Kidney epithelial cell (primary cell): ENCODE measurements around the gene SCYL2. TPM values are rescaled to one million over a fixed set of nuclear protein-coding genes. Genes with fewer than 3 reads are reported as not detected.
"Not testable (repeated sequence)": the region's sequence is repeated elsewhere in the genome, so short reads cannot be mapped to it uniquely, and the experiment has no call there.

Experiments used
- DNase-seq: peaks from one replicate; pipeline ENCODE4 v3.0.0-alpha.2; 2010; ENCODE audit warnings: low read depth
- H3K27me3 ChIP-seq: 2 replicates; pipeline ENCODE4 v1.6.0; 2011; ENCODE audit warnings: low read length; ENCODE audit not compliant: control insufficient read depth, insufficient read depth
- H3K36me3 ChIP-seq: 2 replicates; pipeline ENCODE4 v1.5.1; 2011; ENCODE audit warnings: low read length; ENCODE audit not compliant: control insufficient read depth, insufficient read depth
- H3K4me3 ChIP-seq: 2 replicates; pipeline ENCODE4 v1.5.1; 2011; ENCODE audit warnings: low read depth, mild to moderate bottlenecking, control low read depth, low read length
- total RNA-seq: library from RNA; depleted of rRNA; stranded (reverse); fragments of >200 nt; gene quantifications from 2 replicates; pipeline ENCODE4 v1.2.3, GENCODE V29; 2015
- TF ChIP-seq, protein P1 (sequence below): IDR thresholded peaks from 2 replicates; pipeline ENCODE4 v1.5.1; 2011; ENCODE audit warnings: mild to moderate bottlenecking, moderate library complexity, low read length, control low read depth, inconsistent platforms; ENCODE audit not compliant: insufficient read depth, poor library complexity, severe bottlenecking

The SCYL2 gene
- total RNA-seq, 1 donor from 2014 or later: 47.5 TPM

DNA sequence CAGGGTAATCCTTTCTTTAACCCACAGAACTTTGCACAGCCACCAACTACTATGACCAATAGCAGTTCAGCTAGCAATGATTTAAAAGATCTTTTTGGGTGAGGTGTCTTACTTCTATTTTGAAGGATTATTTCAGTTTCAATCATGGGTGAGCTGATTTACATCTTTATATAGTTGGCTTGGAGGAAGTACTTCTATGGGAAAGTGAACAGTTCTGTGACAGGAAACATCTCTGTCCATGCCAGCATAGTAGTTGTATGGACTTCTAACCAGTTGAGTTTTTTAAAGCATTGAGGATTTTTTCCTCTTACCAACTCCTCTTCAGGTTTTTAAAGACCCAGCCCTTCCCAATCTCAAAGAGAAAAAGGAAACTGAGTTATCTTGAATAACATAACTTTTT is 72.1 kb downstream of the SCYL2 start:
- no peak for DNase-seq
- TF ChIP-seq, protein P1, sequence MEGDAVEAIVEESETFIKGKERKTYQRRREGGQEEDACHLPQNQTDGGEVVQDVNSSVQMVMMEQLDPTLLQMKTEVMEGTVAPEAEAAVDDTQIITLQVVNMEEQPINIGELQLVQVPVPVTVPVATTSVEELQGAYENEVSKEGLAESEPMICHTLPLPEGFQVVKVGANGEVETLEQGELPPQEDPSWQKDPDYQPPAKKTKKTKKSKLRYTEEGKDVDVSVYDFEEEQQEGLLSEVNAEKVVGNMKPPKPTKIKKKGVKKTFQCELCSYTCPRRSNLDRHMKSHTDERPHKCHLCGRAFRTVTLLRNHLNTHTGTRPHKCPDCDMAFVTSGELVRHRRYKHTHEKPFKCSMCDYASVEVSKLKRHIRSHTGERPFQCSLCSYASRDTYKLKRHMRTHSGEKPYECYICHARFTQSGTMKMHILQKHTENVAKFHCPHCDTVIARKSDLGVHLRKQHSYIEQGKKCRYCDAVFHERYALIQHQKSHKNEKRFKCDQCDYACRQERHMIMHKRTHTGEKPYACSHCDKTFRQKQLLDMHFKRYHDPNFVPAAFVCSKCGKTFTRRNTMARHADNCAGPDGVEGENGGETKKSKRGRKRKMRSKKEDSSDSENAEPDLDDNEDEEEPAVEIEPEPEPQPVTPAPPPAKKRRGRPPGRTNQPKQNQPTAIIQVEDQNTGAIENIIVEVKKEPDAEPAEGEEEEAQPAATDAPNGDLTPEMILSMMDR: no peak
- no peaks in the 10 kb centered on the region for H3K27me3 ChIP-seq
- no peak overlapping the region for H3K4me3 ChIP-seq
- no peaks in the 10 kb centered on the region for H3K36me3 ChIP-seq

DNA sequence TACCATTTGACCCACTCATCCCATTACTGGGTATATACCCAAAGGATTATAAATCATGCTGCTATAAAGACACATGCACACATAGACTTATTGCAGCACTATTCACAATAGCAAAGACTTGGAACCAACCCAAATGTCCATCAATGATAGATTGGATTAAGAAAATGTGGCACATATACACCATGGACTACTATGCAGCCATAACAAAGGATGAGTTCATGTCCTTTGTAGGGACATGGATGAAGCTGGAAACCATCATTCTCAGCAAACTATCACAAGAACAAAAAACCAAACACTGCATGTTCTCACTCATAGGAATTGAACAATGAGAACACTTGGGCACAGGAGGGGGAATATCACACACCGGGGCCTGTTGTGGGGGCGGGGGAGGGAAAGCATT is 75.9 kb downstream of the SCYL2 start:
- not testable (repeated sequence) for H3K4me3 ChIP-seq, DNase-seq, H3K36me3 ChIP-seq

DNA sequence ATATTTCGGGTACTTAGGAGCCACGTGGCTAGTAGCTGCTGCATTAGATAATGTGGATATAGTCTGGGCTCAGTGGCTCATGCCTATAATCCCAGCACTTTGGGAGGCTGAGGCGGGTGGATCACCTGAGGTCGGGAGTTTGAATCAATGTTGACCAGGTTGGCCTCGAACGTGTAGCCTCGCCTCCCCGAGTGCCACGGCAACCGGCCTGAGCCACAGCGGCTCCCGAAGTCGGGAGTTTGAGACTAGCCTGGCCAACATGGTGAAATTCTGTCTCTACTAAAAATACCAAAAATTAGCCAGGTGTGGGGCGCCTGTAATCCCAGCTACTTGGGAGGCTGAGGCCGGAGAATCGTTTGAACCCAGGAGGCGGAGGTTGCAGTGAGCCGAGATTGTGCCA is 77.4 kb downstream of the SCYL2 start:
- DNase-seq, H3K27me3 ChIP-seq, H3K4me3 ChIP-seq, H3K36me3 ChIP-seq: not testable (repeated sequence)

More for the DNA sequence above, 75.9 kb downstream of the SCYL2 start:
- H3K27me3 ChIP-seq: not testable (repeated sequence)

DNA sequence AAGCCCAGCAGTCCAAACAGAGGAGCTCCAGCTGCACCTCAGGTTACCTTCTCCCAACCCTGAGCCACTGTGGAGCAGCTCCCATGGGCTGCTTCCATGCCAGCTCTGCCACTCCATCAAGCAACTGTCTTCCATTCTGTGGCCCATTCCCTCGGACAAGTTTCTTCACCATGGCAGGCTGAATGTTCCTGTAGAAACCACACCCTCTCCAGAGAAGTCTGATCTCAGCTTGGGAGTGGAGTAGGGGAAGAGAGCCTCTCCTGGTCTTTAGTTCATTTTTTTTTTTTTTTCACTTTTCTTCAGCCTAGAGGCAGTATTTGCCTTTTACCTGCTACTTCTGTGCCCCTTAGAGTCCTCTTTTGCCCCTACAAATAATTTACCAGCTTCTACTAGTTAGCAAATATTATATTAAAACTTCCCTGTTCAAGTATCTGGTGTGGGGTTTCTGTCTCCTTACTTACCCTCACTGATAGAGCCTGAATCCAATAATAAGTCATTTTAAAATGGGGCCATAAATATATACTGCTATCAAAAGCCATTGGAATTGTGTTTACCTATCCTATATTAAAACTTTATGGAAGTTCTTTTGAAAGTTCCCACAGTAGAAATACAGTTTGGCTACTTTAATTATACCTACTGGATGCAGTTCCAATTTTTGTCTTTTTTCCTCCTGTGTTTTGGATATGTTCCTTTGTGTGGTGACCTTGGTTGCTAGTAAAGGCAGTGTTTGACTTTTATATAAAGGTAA is 78.2 kb downstream of the SCYL2 start:
- Histone ChIP-seq H3K27me3 (no peaks in the 10 kb centered on the region), H3K36me3 (no peaks in the 10 kb centered on the region), H3K4me3 (no peak overlapping the region)
- no peak for DNase-seq
- TF ChIP-seq, protein P1: no peak

DNA sequence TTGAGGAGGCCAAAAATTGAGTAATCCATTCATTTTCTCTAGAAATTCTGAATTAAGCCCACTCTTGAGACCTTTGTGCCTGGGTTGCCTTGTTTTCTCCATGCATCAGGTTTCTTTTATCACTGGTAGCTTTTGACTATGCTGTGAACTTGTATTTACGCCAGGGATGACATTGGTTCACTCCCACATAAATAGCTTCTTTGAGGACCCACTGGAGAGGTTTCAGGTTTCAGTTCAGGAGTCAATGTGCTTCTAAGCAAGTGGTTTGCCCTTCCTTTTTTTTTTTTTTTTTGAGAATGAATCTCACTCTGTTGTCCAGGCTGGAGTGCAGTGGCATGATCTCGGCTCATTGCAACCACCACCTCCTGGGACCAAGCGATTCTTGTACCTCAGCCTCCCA is 79.7 kb downstream of the SCYL2 start:
- TF ChIP-seq, protein P1: no peak

DNA sequence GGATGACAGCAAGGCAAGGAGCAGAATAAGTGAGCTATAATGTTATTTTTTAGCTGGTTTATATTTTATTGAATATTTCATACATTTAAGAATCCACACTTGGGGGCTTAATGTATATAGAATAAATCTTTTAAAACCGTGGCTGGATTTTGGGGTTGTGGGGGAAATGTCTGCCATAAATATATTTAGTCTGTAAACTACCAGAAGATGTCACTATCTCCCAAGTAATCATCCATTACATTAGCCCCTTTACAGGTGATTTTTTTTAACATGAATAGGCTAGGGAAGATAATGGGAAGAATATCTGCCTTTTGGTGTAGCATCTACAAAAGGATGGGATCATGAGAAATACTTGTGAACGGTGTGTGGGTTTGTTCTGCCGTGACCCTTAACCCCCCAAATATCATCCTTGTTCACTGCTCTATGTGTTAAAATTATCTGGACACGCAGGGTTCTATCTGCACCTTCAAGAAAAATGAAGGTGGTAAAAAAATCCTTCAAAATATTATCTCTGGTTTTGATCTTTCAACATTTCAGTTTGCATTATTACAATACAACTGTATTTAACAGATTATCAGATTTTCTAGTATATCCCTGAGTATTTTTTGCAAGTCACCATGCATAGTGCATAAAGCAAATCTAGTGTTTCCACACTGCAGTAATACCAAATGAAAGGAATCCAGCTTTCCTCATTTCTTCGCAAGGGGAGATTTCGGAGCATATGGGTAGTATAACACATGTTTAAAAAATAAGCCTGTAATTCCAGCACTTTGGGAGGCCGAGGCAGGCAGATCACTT is 81.9 kb downstream of the SCYL2 start:
- H3K36me3 ChIP-seq: no peaks in the 10 kb centered on the region
- TF ChIP-seq, protein P1: peak; percentile 33
- no peak overlapping the region for H3K4me3 ChIP-seq
- no peaks in the 10 kb centered on the region for H3K27me3 ChIP-seq
- DNase-seq: no peak

More for the DNA sequence above, 79.7 kb downstream of the SCYL2 start:
- Histone ChIP-seq H3K27me3 (no peaks in the 10 kb centered on the region), H3K4me3 (no peak overlapping the region), H3K36me3 (no peaks in the 10 kb centered on the region)
- no peak for DNase-seq
